ENCODE results near the gene OR2AG1.

Gene OR2AG1, protein sequence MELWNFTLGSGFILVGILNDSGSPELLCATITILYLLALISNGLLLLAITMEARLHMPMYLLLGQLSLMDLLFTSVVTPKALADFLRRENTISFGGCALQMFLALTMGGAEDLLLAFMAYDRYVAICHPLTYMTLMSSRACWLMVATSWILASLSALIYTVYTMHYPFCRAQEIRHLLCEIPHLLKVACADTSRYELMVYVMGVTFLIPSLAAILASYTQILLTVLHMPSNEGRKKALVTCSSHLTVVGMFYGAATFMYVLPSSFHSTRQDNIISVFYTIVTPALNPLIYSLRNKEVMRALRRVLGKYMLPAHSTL

DNA sequence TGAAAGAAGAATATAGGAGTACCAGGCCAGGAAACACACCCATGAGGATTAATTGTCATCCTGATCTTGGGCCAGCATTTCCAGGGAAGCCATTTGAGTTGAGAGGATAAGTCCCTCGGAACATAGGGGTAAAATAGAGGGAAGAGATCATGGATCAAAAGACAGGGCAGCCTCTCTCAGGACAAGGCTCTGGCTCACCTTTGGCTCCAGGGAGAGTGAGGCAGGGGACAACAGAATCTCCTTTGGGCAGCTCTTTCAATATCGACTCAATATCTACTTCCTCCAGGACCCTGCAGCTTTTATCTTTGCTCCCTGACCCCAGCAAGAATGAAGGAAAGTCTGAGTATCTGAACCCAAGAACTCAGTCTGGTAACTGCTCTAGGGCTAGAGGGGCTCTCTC lies at the start of gene OR2AG1:
TSS of gene OR2AG1 (plus strand) at position 301 of the 400 bp plus-strand sequence. CDS start 2,018 bp downstream, outside the sequence.
- DNase-seq = no peak

DNA sequence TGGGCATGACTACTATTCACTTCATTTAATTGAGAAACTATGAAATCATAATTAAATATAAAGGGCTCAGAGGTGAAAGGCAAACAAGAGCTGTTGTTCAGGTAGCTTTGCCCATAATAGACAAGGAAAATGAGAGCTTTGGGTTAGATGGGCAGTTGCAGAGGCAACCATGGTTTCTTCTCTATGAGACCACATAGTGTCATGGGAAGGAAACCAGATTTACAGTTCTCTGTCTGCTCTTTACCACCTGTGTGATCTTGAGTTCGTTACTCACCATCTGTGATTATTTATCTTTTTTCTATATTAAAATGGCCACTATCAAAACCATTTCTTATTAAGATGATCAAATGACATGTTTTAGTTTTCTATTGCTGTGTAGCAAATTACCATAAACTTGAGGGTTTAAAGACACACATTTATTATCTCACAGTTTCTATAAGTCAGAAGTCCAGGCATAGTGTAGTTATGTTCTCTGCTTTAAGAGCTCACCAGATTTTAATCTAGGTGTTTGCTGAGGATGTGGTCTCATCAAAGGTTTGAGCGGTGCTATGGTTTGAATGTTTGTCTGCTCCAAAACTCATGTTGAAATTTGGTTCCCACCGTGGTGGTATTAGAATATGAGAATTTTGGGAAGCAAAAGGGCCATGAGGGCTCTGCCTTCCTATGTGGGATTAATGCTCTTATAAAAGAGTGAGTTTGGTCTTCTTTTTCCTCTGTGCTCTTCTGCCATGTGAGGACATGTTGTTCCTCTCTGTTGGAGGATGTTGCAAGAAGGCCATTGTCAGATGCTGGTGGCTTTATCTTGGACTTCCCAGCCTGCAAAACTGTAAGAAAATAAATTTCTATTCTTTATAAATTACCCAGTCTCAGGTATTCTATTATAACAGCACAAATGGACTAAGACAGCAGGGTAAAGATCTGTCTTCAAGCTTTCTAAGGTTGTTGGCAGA lies 49.2 kb upstream of the OR2AG1 start:
- DNase-seq = no peak

GRCh38 chr11:6734616-6735015 lies 48.2 kb upstream of the OR2AG1 start:
- no peak for DNase-seq

DNA sequence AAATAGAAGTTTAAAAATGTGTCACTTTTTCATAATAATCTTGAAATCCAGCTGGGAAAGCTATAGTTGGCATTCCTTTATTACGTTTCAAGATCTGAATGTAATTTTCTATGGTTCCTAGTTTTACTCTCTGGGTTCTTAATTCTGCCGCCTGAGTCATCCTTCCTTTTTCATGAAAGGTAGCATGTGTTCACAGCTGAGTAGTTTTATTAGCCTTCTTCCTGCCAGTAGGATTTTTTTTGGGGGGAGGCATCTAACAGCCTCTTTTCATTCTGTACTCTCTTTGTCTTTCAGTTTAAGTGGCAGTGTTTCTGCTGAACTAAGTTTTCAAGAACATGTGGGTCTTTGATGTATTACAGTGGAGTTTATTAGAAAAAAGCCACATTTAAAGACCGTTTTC lies 47.5 kb upstream of the OR2AG1 start:
- DNase-seq = no peak

GRCh38 chr11:6736495-6737121 lies 46.2 kb upstream of the OR2AG1 start:
- no peak for DNase-seq

- peak; percentile 31 for DNase-seq
Observed at GRCh38 chr11:6737872-6738466, 44.9 kb upstream of the OR2AG1 start.

- no peak for DNase-seq
Observed at GRCh38 chr11:6738590-6738989, 44.2 kb upstream of the OR2AG1 start.

GRCh38 chr11:6742260-6742659 lies 40.6 kb upstream of the OR2AG1 start:
- DNase-seq = no peak

GRCh38 chr11:6745018-6745417 lies 37.8 kb upstream of the OR2AG1 start:
- DNase-seq = no peak

DNA sequence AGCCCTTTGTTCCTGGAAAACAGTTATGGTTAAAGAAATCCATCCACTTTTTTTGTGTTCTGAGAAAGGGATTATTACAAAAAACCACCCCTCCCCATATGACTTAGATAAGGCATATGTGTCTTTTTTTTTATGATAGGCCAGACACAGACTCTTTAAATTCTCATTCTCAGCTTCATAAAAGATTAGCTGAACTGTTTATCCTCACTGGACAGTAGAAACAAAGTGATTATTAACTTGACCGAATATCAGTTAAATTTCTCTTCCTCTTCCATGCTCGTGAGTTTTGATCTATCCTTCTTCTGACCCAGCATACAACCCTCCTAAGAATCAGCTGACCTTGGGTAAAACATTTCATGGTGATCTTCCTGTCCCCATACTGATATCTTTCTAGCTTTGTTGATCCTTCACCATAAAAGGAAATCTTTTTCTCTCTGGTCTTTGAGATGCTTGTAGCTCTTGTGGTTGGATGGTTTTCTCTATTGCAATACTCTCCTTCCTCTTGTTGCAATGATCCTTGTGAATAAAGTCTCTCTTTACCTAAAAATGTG lies 37.3 kb upstream of the OR2AG1 start:
- DNase-seq = no peak

GRCh38 chr11:6746086-6746618 lies 36.7 kb upstream of the OR2AG1 start:
- no peak for DNase-seq

- no peak for DNase-seq
Observed at GRCh38 chr11:6746626-6747025, 36.2 kb upstream of the OR2AG1 start.

- no peak for DNase-seq
Observed at GRCh38 chr11:6747097-6747668, 35.6 kb upstream of the OR2AG1 start.

DNA sequence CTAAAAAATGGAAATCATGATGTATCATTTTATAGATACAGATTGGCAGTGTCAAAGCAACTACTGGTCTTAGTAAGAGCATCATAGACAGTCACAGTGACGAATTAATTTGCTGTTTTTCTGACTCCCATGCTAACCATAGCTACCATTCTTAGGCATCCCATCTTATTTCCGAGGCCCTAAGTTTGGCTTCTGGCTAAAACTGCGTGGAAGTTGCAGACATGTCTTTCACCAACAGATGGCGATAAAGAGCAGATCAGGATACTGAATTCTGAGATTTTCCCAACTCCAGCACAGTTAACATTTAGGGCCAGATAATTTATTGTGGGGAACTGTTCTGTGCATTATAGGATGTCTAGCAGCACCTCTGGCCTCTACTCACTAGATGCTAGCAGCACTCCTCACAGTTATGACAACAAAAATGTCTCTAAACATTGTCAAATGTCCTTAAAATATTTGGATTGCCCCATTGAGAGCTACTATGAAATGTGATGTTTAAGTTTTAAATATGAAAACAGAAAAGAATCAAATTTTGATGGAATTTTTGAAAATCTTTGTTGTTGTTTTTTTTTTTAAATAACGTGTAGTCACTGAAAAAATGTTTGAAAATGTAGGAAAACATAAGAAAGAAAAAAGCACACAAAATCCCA lies 27.4 kb upstream of the OR2AG1 start:
- DNase-seq = no peak

DNA sequence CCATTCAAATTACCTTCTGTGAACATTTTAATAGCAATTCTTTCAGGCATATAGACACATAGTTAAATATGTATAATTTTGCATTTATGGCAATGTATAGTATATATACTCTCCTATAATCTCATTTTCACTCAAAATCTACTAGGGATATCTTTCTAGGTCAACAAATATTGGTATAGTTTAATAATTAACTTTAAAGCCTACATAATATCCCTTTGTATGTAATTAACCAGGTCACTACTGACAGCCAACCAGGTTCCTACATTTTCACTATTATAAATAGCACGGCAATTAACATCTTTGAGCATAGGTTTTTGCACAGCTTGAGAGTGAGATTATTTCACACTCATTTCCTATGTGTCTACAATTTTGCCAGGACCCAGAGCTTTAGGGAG lies 26.9 kb upstream of the OR2AG1 start:
- no peak for DNase-seq

DNA sequence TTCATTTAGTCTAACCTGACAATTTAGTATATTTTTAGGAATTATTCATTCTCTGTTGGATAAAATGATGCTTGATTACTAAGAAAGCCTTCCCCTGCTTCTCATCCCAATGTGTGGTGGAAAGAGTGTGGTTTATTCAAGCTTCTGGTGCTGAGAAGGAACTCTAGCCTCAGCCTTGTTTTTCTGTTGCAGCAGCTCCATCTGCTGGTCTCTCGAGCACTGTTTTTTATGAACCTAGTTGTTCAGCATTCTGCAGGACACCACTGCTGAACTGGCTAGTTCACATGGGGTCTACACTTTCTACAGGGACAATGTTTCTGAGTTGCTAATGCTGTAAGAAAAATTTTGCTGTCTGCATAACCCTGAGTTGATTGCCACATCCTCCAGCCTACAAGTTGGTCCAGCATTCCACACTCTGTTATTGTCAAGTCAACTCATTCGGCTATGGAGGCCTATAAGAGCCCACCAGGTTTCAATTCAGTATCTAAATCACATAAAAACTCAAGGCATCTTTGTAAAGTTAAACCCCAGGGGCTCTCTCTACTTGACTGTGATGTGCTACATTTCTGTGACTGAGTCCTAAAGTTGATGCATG lies 25.4 kb upstream of the OR2AG1 start:
- peak; percentile 4 for DNase-seq

- no peak for DNase-seq
Observed at GRCh38 chr11:6771926-6772893, 10.6 kb upstream of the OR2AG1 start, which contains the start of gene OR2AG2. Gene OR2AG2 (minus strand): TSS chr11:6771976. CDS start chr11:6768957, 3,019 bp downstream.

DNA sequence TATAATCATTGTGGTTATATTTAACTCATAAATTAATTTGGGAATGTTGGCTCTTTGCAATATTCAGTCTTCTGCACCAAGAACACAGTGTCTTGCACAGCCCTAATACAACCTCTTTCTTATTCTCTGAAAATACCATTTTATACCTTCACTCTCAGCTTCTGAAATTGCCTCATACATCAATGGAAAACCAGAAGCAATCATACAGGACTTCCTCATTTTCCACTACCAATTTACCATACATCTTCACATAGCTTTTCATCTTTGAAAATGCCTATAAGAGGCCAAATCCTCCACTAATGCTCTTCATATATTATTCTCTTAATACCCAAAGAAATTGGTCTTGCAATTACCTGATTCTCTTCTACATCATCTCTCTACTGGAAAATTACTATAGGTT lies 4.3 kb upstream of the OR2AG1 start:
- DNase-seq = no peak

- no peak for DNase-seq
Observed at GRCh38 chr11:6780829-6781228, 2.0 kb upstream of the OR2AG1 start.

GRCh38 chr11:6790546-6790945 lies 7.7 kb downstream of the OR2AG1 start:
- DNase-seq = no peak
